ENCODE results near the gene PBX3. TPM values are rescaled to one million over a fixed set of nuclear protein-coding genes. Genes with fewer than 3 reads are reported as not detected.

Gene PBX3
- total and polyA plus RNA-seq, 9 of the 15 experiments (the other 6 are each of a cell fraction or from before 2014, with no cell fraction given) = 0.14 to 5.8 (median 0.92) TPM

DNA sequence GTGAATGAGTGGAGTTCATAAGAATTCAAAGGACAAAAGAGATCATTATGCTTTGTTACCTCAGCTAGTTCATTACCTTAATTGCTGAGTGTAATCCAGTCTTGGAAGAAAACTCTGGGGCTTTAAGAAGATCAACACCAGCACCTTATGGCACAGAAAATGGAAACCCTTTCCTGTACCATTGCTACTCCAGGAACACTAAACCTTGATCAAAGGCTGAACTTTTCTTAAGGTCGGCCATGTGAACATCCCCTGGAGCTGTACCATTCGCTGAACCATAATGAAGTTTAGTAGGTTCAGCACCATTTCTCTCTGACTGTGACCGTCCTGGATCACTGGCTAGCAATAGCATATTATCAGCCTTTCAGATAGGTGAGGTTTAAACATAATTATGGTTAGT is 97.4 kb downstream of the PBX3 start (continued):
- TF ChIP-seq, protein P1, sequence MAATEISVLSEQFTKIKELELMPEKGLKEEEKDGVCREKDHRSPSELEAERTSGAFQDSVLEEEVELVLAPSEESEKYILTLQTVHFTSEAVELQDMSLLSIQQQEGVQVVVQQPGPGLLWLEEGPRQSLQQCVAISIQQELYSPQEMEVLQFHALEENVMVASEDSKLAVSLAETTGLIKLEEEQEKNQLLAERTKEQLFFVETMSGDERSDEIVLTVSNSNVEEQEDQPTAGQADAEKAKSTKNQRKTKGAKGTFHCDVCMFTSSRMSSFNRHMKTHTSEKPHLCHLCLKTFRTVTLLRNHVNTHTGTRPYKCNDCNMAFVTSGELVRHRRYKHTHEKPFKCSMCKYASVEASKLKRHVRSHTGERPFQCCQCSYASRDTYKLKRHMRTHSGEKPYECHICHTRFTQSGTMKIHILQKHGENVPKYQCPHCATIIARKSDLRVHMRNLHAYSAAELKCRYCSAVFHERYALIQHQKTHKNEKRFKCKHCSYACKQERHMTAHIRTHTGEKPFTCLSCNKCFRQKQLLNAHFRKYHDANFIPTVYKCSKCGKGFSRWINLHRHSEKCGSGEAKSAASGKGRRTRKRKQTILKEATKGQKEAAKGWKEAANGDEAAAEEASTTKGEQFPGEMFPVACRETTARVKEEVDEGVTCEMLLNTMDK (IDR thresholded peaks at IDR 0.05; ENCODE audit: borderline replicate concordance, insufficient read depth, low read depth, low read length, poor library complexity, severe bottlenecking) = no peak
- TF ChIP-seq RHOXF2B (CRISPR knock-in tag; conservative IDR thresholded peaks at IDR 0.05) = no peak
- no peak for TF ChIP-seq SMAD3 (CRISPR knock-in tag; conservative IDR thresholded peaks at IDR 0.05)
- no peak for TF ChIP-seq YBX1 (IDR thresholded peaks at IDR 0.05)
- no peak for TF ChIP-seq DPF2 (IDR thresholded peaks at IDR 0.05)
- no peak for TF ChIP-seq ZNF408 (CRISPR knock-in tag; IDR thresholded peaks at IDR 0.05; ENCODE audit: low read depth)
- no peak for TF ChIP-seq ZZZ3 (IDR thresholded peaks at IDR 0.05)
- TF ChIP-seq KAT8 (IDR thresholded peaks at IDR 0.05; ENCODE audit: low read depth) = no peak
- TF ChIP-seq ZNF551 (CRISPR knock-in tag; IDR thresholded peaks at IDR 0.05) = no peak
- TF ChIP-seq ZNF280B (CRISPR knock-in tag; IDR thresholded peaks at IDR 0.05) = no peak
- no peak for TF ChIP-seq NFIC (IDR thresholded peaks at IDR 0.05)
- TF ChIP-seq SAP30 (IDR thresholded peaks at IDR 0.05; ENCODE audit: borderline replicate concordance, insufficient read depth, low read depth, low read length, poor library complexity, severe bottlenecking) = no peak
